ENCODE data around the gene UBE2K. TPM values are rescaled to one million over a fixed set of nuclear protein-coding genes. Genes with fewer than 3 reads are reported as not detected.

The UBE2K gene
- total RNA-seq (2013; cell fraction: nucleolus; rRNA removed), result 34.6 and 36.7 TPM in 2 replicates
- total RNA-seq (2014; rRNA removed) (20.5 and 22.5 TPM in 2 replicates), total RNA-seq (2014; rRNA removed; fragmentation: Illumina TruSeq; extraction: Trizol) (17.0 and 20.0 TPM in 2 replicates), total RNA-seq (2021) (71.4 and 78.5 TPM in 2 replicates), polyA plus RNA-seq (2011; rRNA removed) (111 and 158 TPM in 2 replicates), polyA plus RNA-seq (2014; fragmentation: Illumina TruSeq; extraction: Trizol) (55.4 and 67.2 TPM in 2 replicates), polyA plus RNA-seq (2014; fragmentation: Nextera tagmentation; extraction: Ambion mirVana) (10 to 100 TPM; 54.3 to 96.4 TPM), polyA plus RNA-seq (2014; rRNA removed) (79.6 and 102 TPM in 2 replicates), polyA plus RNA-seq (2016; fragmentation: Nextera tagmentation; extraction: Ambion mirVana) (100 to 1,000 TPM; 113 to 141 TPM), polyA minus RNA-seq (2011; rRNA and poly(A)+ RNA removed) (23.8 and 35.3 TPM in 2 replicates), Bru-seq, nascent RNA (percentile 90 among the genes with signal in this experiment), BruChase-seq, experiment 1, labeled RNA remaining after a 6-hour chase (percentile 97 among the genes with signal in this experiment), BruChase-seq, experiment 2, labeled RNA remaining after a 2-hour chase (percentile 96 among the genes with signal in this experiment)
- polyA plus RNA-seq (2011; ENCODE audit: low read depth), result 47.3 TPM
- polyA plus RNA-seq (2011; cell fraction: cytosol; rRNA removed), result 50.9 and 51.8 TPM in 2 replicates
- polyA plus RNA-seq (2011; cell fraction: nucleus; rRNA removed), result 18.6 and 26.0 TPM in 2 replicates
- 83.2 and 83.3 TPM in 2 replicates for polyA plus RNA-seq (2012)
- polyA minus RNA-seq (2011; cell fraction: cytosol; rRNA and poly(A)+ RNA removed), result 14.8 and 20.2 TPM in 2 replicates
- polyA minus RNA-seq (2011; cell fraction: nucleus; rRNA and poly(A)+ RNA removed), result 5.4 and 15.5 TPM in 2 replicates
- long read RNA-seq, experiment 1, full-length matches to known transcripts, result 23 of 30 reads
- long read RNA-seq, experiment 1, partial matches to known transcripts, result 1 of 30 reads
- long read RNA-seq, experiment 1, other reads (novel, unspliced or antisense), result 6 of 30 reads
- long read RNA-seq, experiment 2, full-length matches to known transcripts, result 33 of 53 reads
- long read RNA-seq, experiment 2, partial matches to known transcripts, result 6 of 53 reads
- long read RNA-seq, experiment 2, other reads (novel, unspliced or antisense), result 14 of 53 reads

GRCh38 chr4:39697740-39698423 is at the start of gene UBE2K:
UBE2K (plus strand) TSS chr4:39698136; CDS start chr4:39698328, 192 bp downstream.
- Histone ChIP-seq H3K79me2 (ENCODE audit: control insufficient read depth, insufficient read depth, low read length) (peaks cover 53% of the 10 kb centered on the region), H4K20me1 (ENCODE audit: control insufficient read depth, insufficient read depth) (0 out of 2 replicates have a peak, but pooled peaks cover 4% of the 10 kb centered on the region), H3K4me3 (peak within 1 kb of the TSS; percentile 96), H3K4me2 (ENCODE audit: control insufficient read depth, insufficient read depth) (peak within 1 kb of the TSS; percentile 87), H3K9me3 (replicated peaks; ENCODE audit: control insufficient read depth, insufficient read depth, low read length) (no peaks in the 10 kb centered on the region), H3K36me3 (ENCODE audit: control insufficient read depth in 2 of 2, insufficient read depth in 2 of 2, low read length in 1 of 2) (peaks cover 0 to 7% of the 10 kb centered on the region in 2 experiments; a peak in 2 of 4 replicates), H3K9ac (ENCODE audit: control insufficient read depth, insufficient read depth, low read length) (peak within 1 kb of the TSS; percentile 94), H3K27me3 (replicated peaks in 1 of 2; ENCODE audit: control insufficient read depth in 2 of 2, insufficient read depth in 2 of 2, low read length in 1 of 2) (no peaks in the 10 kb centered on the region), H3K4me1 (ENCODE audit: control insufficient read depth, insufficient read depth, low read length) (peaks cover 4% of the 10 kb centered on the region), H3K27ac (ENCODE audit: control insufficient read depth, insufficient read depth) (peak within 1 kb of the TSS; percentile 92), H2AFZ (ENCODE audit: control insufficient read depth, low read depth, low read length) (peak within 1 kb of the TSS; percentile 93)
- no TSS peak for BruUV-seq (replicated peaks)
- DNase-seq (ENCODE audit: low read depth, low spot score) (no peak), ATAC-seq (peak; percentile 94), FAIRE-seq (no peak)
- CTCF ChIA-PET, result interaction anchor here (0.6 to 5.9 kb wide), 10 partner anchors 10 to 642 kb away, joined by 3 to 30 read pairs (median 3); no protein-coding TSS in a partner anchor
- RAD21 ChIA-PET (ENCODE audit: unreplicated experiment), result interaction anchor here (0.8 to 3.6 kb wide), 22 partner anchors 8 to 358 kb away, joined by 3 to 16 read pairs (median 4); partner anchors contain the start of gene UGDH
- SMC1A ChIA-PET (ENCODE audit: uncharacterized antibody, unreplicated experiment), result interaction anchor here (1.0 to 1.8 kb wide), 9 partner anchors 11 to 277 kb away, joined by 3 to 11 read pairs (median 4); no protein-coding TSS in a partner anchor
- intact Hi-C loops (cut with micrococcal nuclease; ENCODE audit: unreplicated experiment) (loop anchor here (1.0 to 10.0 kb wide), 4 partner anchors 64 to 278 kb away; no protein-coding TSS in a partner anchor), in situ Hi-C loops (cut with MboI) (no loop called here)
- 1% methylated on average over 69 of the region's 84 CpGs for WGBS (ENCODE audit: insufficient coverage, insufficient replicate concordance, low lambda C conversion rate, missing lambda C conversion rate)
- POLR2A ChIA-PET, result interaction anchor here (0.5 to 1.8 kb wide), 10 partner anchors 10 to 278 kb away, joined by 3 to 12 read pairs (median 4); no protein-coding TSS in a partner anchor
- TF ChIP-seq ZNF24 (IDR thresholded peaks at IDR 0.05), result 0 out of 2 replicates have a peak, but pooled peaks have one; percentile 29
- no peak for TF ChIP-seq SUPT20H (IDR thresholded peaks at IDR 0.05; ENCODE audit: borderline replicate concordance, control insufficient read depth, low read depth, low read length)
- peak; percentile 55; the same call in 1 of the 2 replicates for TF ChIP-seq POLR2AphosphoS2 (IDR thresholded peaks at IDR 0.05; ENCODE audit: low read depth, low read length)
- TF ChIP-seq EED (IDR thresholded peaks at IDR 0.05; ENCODE audit: low read depth), result peak; percentile 20
- no peak for TF ChIP-seq STAT3 (IDR thresholded peaks at IDR 0.05; ENCODE audit: low read depth, low read length)
- TF ChIP-seq HCFC1 (IDR thresholded peaks at IDR 0.05; ENCODE audit: low read length), result 0 out of 2 replicates have a peak, but pooled peaks have one; percentile 3
- TF ChIP-seq NBN (IDR thresholded peaks at IDR 0.05), result peak; percentile 67; the same call in 1 of the 2 replicates
- no peak for TF ChIP-seq REST (IDR thresholded peaks at IDR 0.05; ENCODE audit: low read depth, low read length)
- peak; percentile 73 for TF ChIP-seq NR2F1 (conservative IDR thresholded peaks at IDR 0.05)
- peak; percentile 24 for TF ChIP-seq SP1 (IDR thresholded peaks at IDR 0.05; ENCODE audit: low read depth, low read length)
- TF ChIP-seq POLR2AphosphoS5 (IDR thresholded peaks at IDR 0.05; ENCODE audit: low read length), result peak; percentile 90
- TF ChIP-seq LARP7 (IDR thresholded peaks at IDR 0.05), result 0 out of 2 replicates have a peak, but pooled peaks have one; percentile 63
- TF ChIP-seq MYC (IDR thresholded peaks at IDR 0.05; ENCODE audit: insufficient read depth, insufficient read length, insufficient replicate concordance, low read length, severe bottlenecking), result peak; percentile 19
- peak; percentile 57; the same call in 1 of the 2 replicates for TF ChIP-seq MAX (IDR thresholded peaks at IDR 0.05; ENCODE audit: low read depth, low read length)
- 0 out of 2 replicates have a peak, but pooled peaks have one; percentile 50 for TF ChIP-seq CBX5 (IDR thresholded peaks at IDR 0.05; ENCODE audit: low read depth)
- TF ChIP-seq DPF2 (IDR thresholded peaks at IDR 0.05), result 0 out of 2 replicates have a peak, but pooled peaks have one; percentile 59
